ENCODE data around the gene MTCL3.

MTCL3 gene

DNA sequence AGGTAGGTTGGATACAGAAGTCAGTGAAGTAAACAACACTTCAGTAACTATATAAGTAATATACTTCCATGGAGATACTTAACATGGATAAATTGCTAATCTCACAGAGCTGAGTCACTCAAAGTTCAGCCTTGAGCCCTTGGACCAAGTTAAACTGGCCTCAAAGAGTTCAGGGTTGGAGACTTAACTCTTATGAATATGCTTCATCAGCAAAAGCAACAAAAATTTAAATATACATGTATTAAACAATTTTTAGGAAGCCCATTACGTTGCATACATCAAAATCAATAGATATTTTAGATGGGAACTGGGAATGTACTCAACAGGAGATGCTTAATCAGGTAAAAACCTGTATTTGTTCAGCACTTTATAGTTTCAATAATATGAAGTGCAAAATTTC, 12.2 kb downstream of the MTCL3 start:
- Histone ChIP-seq H3K27me3 (ENCODE audit: control insufficient read depth, insufficient read depth, low read length) (no peaks in the 10 kb centered on the region), H3K27ac (ENCODE audit: low read length) (no peak overlapping the region), H3K4me3 (ENCODE audit: low read depth in 2 of 2, low read length in 2 of 2) (no peak overlapping the region), H3K36me3 (ENCODE audit: control insufficient read depth, insufficient read depth, low read length) (no peaks in the 10 kb centered on the region), H3K9me3 (ENCODE audit: control insufficient read depth, insufficient read depth, low read depth, low read length) (no peaks in the 10 kb centered on the region), H3K4me1 (ENCODE audit: control insufficient read depth, insufficient read depth, low read length) (no peaks in the 10 kb centered on the region)
- CTCF ChIA-PET = no interaction called here
- in situ Hi-C loops (cut with HindIII; ENCODE audit: low pct_unique_long_range_greater_than_20kb, low sequenced_read_pairs) (no loop called here), intact Hi-C loops (cut with micrococcal nuclease; ENCODE audit: unreplicated experiment) (no loop called here)
- DNase-seq (ENCODE audit: low read depth, low spot score) (no peak), ATAC-seq (no peak)
- no TSS peak for BruUV-seq (replicated peaks)
- POLR2A ChIA-PET = no interaction called here
- TF ChIP-seq SIN3A (IDR thresholded peaks at IDR 0.05; ENCODE audit: borderline replicate concordance, insufficient read depth, low read depth, low read length) = no peak
- TF ChIP-seq CTCF (IDR thresholded peaks at IDR 0.05) = no peak
- TF ChIP-seq POLR2AphosphoS5 (IDR thresholded peaks at IDR 0.05; ENCODE audit: low read depth, low read length) = no peak
- TF ChIP-seq TCF7L2 (IDR thresholded peaks at IDR 0.05; ENCODE audit: low read depth, low read length) = no peak
- TF ChIP-seq, protein P1, sequence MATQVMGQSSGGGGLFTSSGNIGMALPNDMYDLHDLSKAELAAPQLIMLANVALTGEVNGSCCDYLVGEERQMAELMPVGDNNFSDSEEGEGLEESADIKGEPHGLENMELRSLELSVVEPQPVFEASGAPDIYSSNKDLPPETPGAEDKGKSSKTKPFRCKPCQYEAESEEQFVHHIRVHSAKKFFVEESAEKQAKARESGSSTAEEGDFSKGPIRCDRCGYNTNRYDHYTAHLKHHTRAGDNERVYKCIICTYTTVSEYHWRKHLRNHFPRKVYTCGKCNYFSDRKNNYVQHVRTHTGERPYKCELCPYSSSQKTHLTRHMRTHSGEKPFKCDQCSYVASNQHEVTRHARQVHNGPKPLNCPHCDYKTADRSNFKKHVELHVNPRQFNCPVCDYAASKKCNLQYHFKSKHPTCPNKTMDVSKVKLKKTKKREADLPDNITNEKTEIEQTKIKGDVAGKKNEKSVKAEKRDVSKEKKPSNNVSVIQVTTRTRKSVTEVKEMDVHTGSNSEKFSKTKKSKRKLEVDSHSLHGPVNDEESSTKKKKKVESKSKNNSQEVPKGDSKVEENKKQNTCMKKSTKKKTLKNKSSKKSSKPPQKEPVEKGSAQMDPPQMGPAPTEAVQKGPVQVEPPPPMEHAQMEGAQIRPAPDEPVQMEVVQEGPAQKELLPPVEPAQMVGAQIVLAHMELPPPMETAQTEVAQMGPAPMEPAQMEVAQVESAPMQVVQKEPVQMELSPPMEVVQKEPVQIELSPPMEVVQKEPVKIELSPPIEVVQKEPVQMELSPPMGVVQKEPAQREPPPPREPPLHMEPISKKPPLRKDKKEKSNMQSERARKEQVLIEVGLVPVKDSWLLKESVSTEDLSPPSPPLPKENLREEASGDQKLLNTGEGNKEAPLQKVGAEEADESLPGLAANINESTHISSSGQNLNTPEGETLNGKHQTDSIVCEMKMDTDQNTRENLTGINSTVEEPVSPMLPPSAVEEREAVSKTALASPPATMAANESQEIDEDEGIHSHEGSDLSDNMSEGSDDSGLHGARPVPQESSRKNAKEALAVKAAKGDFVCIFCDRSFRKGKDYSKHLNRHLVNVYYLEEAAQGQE (IDR thresholded peaks at IDR 0.05; ENCODE audit: insufficient read depth in 1 of 2, low read depth in 2 of 2, low read length in 1 of 2) = no peak

- TF ChIP-seq SIN3A (IDR thresholded peaks at IDR 0.05; ENCODE audit: borderline replicate concordance, insufficient read depth, low read depth, low read length) (no peak), CTCF (IDR thresholded peaks at IDR 0.05) (no peak), POLR2AphosphoS5 (IDR thresholded peaks at IDR 0.05; ENCODE audit: low read depth, low read length) (no peak), TCF7L2 (IDR thresholded peaks at IDR 0.05; ENCODE audit: low read depth, low read length) (no peak)
- TF ChIP-seq, protein P1 (IDR thresholded peaks at IDR 0.05; ENCODE audit: insufficient read depth in 1 of 2, low read depth in 2 of 2, low read length in 1 of 2) = no peak
- Histone ChIP-seq H3K4me3 (ENCODE audit: low read depth in 2 of 2, low read length in 2 of 2) (no peak overlapping the region), H3K4me1 (ENCODE audit: control insufficient read depth, insufficient read depth, low read length) (no peaks in the 10 kb centered on the region), H3K27me3 (ENCODE audit: control insufficient read depth, insufficient read depth, low read length) (no peaks in the 10 kb centered on the region), H3K9me3 (ENCODE audit: control insufficient read depth, insufficient read depth, low read depth, low read length) (no peaks in the 10 kb centered on the region), H3K36me3 (ENCODE audit: control insufficient read depth, insufficient read depth, low read length) (no peaks in the 10 kb centered on the region), H3K27ac (ENCODE audit: low read length) (no peak overlapping the region)
- intact Hi-C loops (cut with micrococcal nuclease; ENCODE audit: unreplicated experiment) = no loop called here
- in situ Hi-C loops (cut with HindIII; ENCODE audit: low pct_unique_long_range_greater_than_20kb, low sequenced_read_pairs) = no loop called here
- ATAC-seq (no peak), DNase-seq (ENCODE audit: low read depth, low spot score) (no peak)
- no TSS peak for BruUV-seq (replicated peaks)
- ChIA-PET CTCF (no interaction called here), POLR2A (no interaction called here)
Measured at GRCh38 chr6:127503022-127503421, 16.1 kb downstream of the MTCL3 start.
